ENCODE data around the gene TBC1D1. TPM values are rescaled to one million over a fixed set of nuclear protein-coding genes. Genes with fewer than 3 reads are reported as not detected.

Gene TBC1D1
- total and polyA plus RNA-seq, 3 experiments from 2014 or later = 26.7 to 76.1 (median 73.1) TPM

DNA sequence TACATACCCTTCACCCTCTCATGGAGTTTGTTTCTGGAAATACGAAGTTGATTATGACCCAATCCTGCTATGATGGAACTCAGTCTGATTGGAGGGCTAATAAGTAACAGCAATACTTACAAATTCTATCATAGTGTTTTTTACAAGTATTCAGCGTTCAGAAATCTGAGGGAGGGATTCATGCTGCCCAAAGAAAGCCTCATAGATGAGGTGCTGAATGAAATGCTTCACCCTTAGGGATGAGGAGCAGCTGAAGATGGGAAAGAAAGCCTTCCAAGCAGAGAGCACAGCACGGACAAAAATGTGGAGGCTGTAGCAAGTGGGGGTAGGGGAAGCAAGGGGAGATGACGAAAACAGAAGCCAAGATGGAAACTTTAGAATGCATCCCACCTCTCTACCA lies 27.9 kb upstream of the TBC1D1 start:
- Mint-ChIP-seq H3K27ac (no peak overlapping the region), H3K4me1 (no peaks in the 10 kb centered on the region), H3K4me3 (no peak overlapping the region), H3K27me3 (no peaks in the 10 kb centered on the region), H3K9me3 (no peaks in the 10 kb centered on the region), H3K36me3 (peaks cover 17 to 62% (median 20%) of the 10 kb centered on the region in 3 donors)
- Histone ChIP-seq H3K36me3 (ENCODE audit: insufficient read depth, low read length) (peaks cover 5% of the 10 kb centered on the region), H3K9me3 (ENCODE audit: low read length) (no peaks in the 10 kb centered on the region), H3K27me3 (ENCODE audit: insufficient read depth, low read length, poor library complexity, severe bottlenecking) (no peaks in the 10 kb centered on the region), H3K27ac (ENCODE audit: low read depth, low read length) (no peak overlapping the region), H3K4me3 (ENCODE audit: low read length) (no peak overlapping the region), H3K4me1 (ENCODE audit: insufficient read depth, low read length) (no peaks in the 10 kb centered on the region)
- DNase-seq = no peak
- CTCF ChIA-PET = no interaction called here
- POLR2A ChIA-PET = no interaction called here

DNA sequence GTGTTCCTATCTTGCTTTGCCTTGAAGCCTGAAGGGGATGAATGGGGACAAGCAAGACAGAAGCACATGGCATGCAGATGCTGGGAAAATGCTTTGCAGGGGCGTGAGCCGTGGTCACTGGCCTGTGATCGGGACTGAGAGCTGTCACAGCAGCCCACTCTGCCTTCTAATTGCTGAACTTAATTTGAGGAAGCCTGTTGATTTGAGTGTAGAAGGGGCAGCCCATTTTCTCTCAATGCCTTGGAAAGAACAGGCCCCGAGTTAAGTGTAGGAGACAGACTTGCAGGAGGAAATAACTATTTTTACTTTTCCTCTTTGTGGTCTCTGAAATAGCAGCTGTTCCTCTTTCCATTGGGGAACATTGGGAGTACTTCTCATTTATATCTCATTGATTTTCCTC lies 26.1 kb upstream of the TBC1D1 start:
- Histone ChIP-seq H3K36me3 (ENCODE audit: insufficient read depth, low read length) (peaks cover 5% of the 10 kb centered on the region), H3K4me3 (ENCODE audit: low read length) (no peak overlapping the region), H3K9me3 (ENCODE audit: low read length) (no peaks in the 10 kb centered on the region), H3K4me1 (ENCODE audit: insufficient read depth, low read length) (no peaks in the 10 kb centered on the region), H3K27ac (ENCODE audit: low read depth, low read length) (no peak overlapping the region), H3K27me3 (ENCODE audit: insufficient read depth, low read length, poor library complexity, severe bottlenecking) (no peaks in the 10 kb centered on the region)
- peak overlapping the region in 1 of 8 donors; percentile 29 for H3K27ac Mint-ChIP-seq
- no peak overlapping the region for H3K4me3 Mint-ChIP-seq
- ChIA-PET POLR2A (no interaction called here), CTCF (no interaction called here)
- H3K9me3 Mint-ChIP-seq = no peaks in the 10 kb centered on the region
- DNase-seq = no peak
- H3K36me3 Mint-ChIP-seq = peaks cover 17 to 55% (median 20%) of the 10 kb centered on the region in 3 donors
- H3K4me1 Mint-ChIP-seq = no peaks in the 10 kb centered on the region
- no peaks in the 10 kb centered on the region for H3K27me3 Mint-ChIP-seq

DNA sequence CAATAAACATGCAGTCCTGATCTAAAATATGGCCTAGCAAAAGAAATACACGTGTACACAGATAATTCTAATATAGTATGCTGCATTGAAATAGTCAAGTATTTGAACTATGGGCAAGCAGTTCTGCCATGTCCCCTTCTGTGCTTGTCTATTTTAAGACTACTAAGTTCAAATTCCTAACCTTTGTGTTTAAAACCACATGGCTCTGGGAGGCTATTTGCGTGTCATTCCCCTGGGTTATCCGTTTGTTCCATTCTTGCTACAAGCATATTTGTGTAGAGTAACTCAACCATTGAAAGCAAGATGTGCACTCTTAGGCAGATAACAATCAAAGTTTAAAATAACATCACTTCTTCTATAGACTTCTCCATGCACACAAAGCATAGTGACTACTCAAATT lies 25.4 kb upstream of the TBC1D1 start:
- H3K4me3 ChIP-seq (ENCODE audit: low read length) = no peak overlapping the region
- ChIA-PET CTCF (no interaction called here), POLR2A (no interaction called here)
- H3K36me3 Mint-ChIP-seq = peaks cover 17 to 51% (median 20%) of the 10 kb centered on the region in 3 donors
- H3K27ac ChIP-seq (ENCODE audit: low read depth, low read length) = no peak overlapping the region
- no peaks in the 10 kb centered on the region for H3K9me3 ChIP-seq (ENCODE audit: low read length)
- no peak overlapping the region for H3K4me3 Mint-ChIP-seq
- no peaks in the 10 kb centered on the region for H3K27me3 Mint-ChIP-seq
- no peaks in the 10 kb centered on the region for H3K9me3 Mint-ChIP-seq
- peaks cover 5% of the 10 kb centered on the region for H3K36me3 ChIP-seq (ENCODE audit: insufficient read depth, low read length)
- no peaks in the 10 kb centered on the region for H3K4me1 ChIP-seq (ENCODE audit: insufficient read depth, low read length)
- no peaks in the 10 kb centered on the region for H3K4me1 Mint-ChIP-seq
- DNase-seq = no peak
- no peaks in the 10 kb centered on the region for H3K27me3 ChIP-seq (ENCODE audit: insufficient read depth, low read length, poor library complexity, severe bottlenecking)
- peak overlapping the region in 1 of 8 donors; percentile 5 for H3K27ac Mint-ChIP-seq

- Histone ChIP-seq H3K9me3 (ENCODE audit: low read length) (no peaks in the 10 kb centered on the region), H3K4me3 (ENCODE audit: low read length) (no peak overlapping the region), H3K36me3 (ENCODE audit: insufficient read depth, low read length) (peaks cover 5% of the 10 kb centered on the region), H3K4me1 (ENCODE audit: insufficient read depth, low read length) (peaks cover 3% of the 10 kb centered on the region), H3K27ac (ENCODE audit: low read depth, low read length) (no peak overlapping the region), H3K27me3 (ENCODE audit: insufficient read depth, low read length, poor library complexity, severe bottlenecking) (no peaks in the 10 kb centered on the region)
- ChIA-PET POLR2A (no interaction called here), CTCF (no interaction called here)
- H3K27ac Mint-ChIP-seq = no peak overlapping the region
- H3K9me3 Mint-ChIP-seq = no peaks in the 10 kb centered on the region
- H3K4me3 Mint-ChIP-seq = no peak overlapping the region
- H3K4me1 Mint-ChIP-seq = peaks cover 3 to 8% (median 4%) of the 10 kb centered on the region in 3 donors
- H3K36me3 Mint-ChIP-seq = peaks cover 12 to 39% (median 12%) of the 10 kb centered on the region in 3 donors
- DNase-seq = no peak
- no peaks in the 10 kb centered on the region for H3K27me3 Mint-ChIP-seq
Observed at GRCh38 chr4:37867102-37867501, 23.8 kb upstream of the TBC1D1 start.

DNA sequence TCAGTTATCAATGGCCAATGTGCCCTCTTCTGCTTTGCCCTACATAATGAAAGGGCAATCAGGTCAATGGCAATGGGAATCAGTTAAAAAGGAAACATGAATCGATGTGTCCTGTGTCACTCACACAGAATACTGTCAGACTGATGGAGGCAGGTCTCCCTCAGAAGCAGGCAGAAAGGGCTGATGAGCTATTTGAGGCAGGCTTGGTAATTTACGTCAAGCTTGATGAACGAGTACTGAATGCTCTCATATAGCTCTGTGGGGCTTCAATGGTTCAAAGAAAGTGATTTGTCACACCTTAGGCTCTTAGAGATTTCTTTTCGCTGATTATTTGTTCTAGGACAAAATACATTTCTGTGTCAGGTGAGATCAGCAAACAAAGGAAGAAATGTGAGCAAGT lies 22.6 kb upstream of the TBC1D1 start:
- Histone ChIP-seq H3K27me3 (ENCODE audit: insufficient read depth, low read length, poor library complexity, severe bottlenecking) (no peaks in the 10 kb centered on the region), H3K27ac (ENCODE audit: low read depth, low read length) (no peak overlapping the region), H3K4me3 (ENCODE audit: low read length) (no peak overlapping the region), H3K4me1 (ENCODE audit: insufficient read depth, low read length) (peaks cover 5% of the 10 kb centered on the region), H3K36me3 (ENCODE audit: insufficient read depth, low read length) (peaks cover 1% of the 10 kb centered on the region), H3K9me3 (ENCODE audit: low read length) (no peaks in the 10 kb centered on the region)
- ChIA-PET CTCF (no interaction called here), POLR2A (no interaction called here)
- H3K4me3 Mint-ChIP-seq = no peak overlapping the region
- H3K36me3 Mint-ChIP-seq = peaks cover 8 to 31% (median 8%) of the 10 kb centered on the region in 3 donors
- H3K27me3 Mint-ChIP-seq = no peaks in the 10 kb centered on the region
- no peak for DNase-seq
- H3K4me1 Mint-ChIP-seq = peaks cover 7 to 20% (median 15%) of the 10 kb centered on the region in 3 donors
- no peaks in the 10 kb centered on the region for H3K9me3 Mint-ChIP-seq
- peak overlapping the region in 2 of 8 donors; percentile 0 to 51 for H3K27ac Mint-ChIP-seq

- Histone ChIP-seq H3K4me3 (ENCODE audit: low read length) (no peak overlapping the region), H3K4me1 (ENCODE audit: insufficient read depth, low read length) (peaks cover 5% of the 10 kb centered on the region), H3K36me3 (ENCODE audit: insufficient read depth, low read length) (no peaks in the 10 kb centered on the region), H3K9me3 (ENCODE audit: low read length) (no peaks in the 10 kb centered on the region), H3K27ac (ENCODE audit: low read depth, low read length) (no peak overlapping the region), H3K27me3 (ENCODE audit: insufficient read depth, low read length, poor library complexity, severe bottlenecking) (no peaks in the 10 kb centered on the region)
- no peak for DNase-seq
- Mint-ChIP-seq H3K4me1 (peaks cover 7 to 20% (median 16%) of the 10 kb centered on the region in 3 donors), H3K36me3 (peaks cover 0 to 11% (median 3%) of the 10 kb centered on the region in 3 donors), H3K27me3 (no peaks in the 10 kb centered on the region), H3K4me3 (no peak overlapping the region), H3K27ac (peak overlapping the region in 1 of 8 donors; percentile 41), H3K9me3 (no peaks in the 10 kb centered on the region)
- POLR2A ChIA-PET = no interaction called here
- CTCF ChIA-PET = no interaction called here
Observed at GRCh38 chr4:37872310-37872988, 18.4 kb upstream of the TBC1D1 start.

DNA sequence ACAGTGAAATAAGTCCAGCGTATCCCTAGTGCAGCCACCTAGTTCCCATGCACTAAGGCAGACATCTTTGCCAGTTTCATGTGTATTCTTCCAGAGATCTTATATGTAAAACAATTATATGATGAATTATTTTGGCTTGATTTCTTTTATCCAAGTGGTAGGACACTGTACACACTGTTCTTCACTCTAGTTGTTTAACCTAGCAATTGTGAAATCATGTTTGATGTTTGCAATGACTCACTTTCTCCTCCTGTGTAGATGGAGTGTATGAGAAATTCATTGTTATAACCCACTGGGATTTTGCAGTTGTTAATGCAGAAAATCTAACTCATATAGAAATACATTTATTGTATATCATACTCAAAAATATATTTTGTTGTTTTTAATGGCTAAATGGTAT lies 17.5 kb upstream of the TBC1D1 start:
- Histone ChIP-seq H3K27me3 (ENCODE audit: insufficient read depth, low read length, poor library complexity, severe bottlenecking) (no peaks in the 10 kb centered on the region), H3K36me3 (ENCODE audit: insufficient read depth, low read length) (no peaks in the 10 kb centered on the region), H3K4me3 (ENCODE audit: low read length) (no peak overlapping the region), H3K27ac (ENCODE audit: low read depth, low read length) (no peak overlapping the region), H3K4me1 (ENCODE audit: insufficient read depth, low read length) (peaks cover 5% of the 10 kb centered on the region), H3K9me3 (ENCODE audit: low read length) (no peaks in the 10 kb centered on the region)
- H3K4me3 Mint-ChIP-seq = no peak overlapping the region
- peaks cover 7 to 20% (median 16%) of the 10 kb centered on the region in 3 donors for H3K4me1 Mint-ChIP-seq
- no peaks in the 10 kb centered on the region for H3K9me3 Mint-ChIP-seq
- CTCF ChIA-PET = no interaction called here
- POLR2A ChIA-PET = no interaction called here
- H3K27me3 Mint-ChIP-seq = no peaks in the 10 kb centered on the region
- no peak overlapping the region for H3K27ac Mint-ChIP-seq
- no peak for DNase-seq
- peaks cover 0 to 7% (median 3%) of the 10 kb centered on the region in 3 donors for H3K36me3 Mint-ChIP-seq

DNA sequence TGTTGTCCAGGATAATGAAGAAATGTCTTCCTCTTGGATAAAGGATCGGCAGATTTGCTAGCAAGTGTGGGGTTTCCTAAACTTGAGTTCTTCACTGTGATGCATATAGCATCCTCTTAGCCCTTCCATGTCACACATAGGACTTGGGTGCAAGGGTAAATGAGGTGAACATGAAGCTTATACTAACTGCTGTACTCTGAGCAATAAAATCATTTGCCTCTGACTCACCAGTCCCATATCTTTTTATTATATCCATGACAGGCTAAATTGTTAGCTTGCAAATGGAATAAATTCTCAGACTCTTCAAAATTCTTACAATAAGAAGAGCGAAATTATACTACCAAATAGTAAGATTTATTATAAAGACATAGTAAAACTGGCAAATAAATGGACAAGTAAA lies 14.7 kb upstream of the TBC1D1 start:
- no peaks in the 10 kb centered on the region for H3K9me3 Mint-ChIP-seq
- Histone ChIP-seq H3K4me1 (ENCODE audit: insufficient read depth, low read length) (peaks cover 5% of the 10 kb centered on the region), H3K4me3 (ENCODE audit: low read length) (no peak overlapping the region), H3K27ac (ENCODE audit: low read depth, low read length) (no peak overlapping the region), H3K9me3 (ENCODE audit: low read length) (no peaks in the 10 kb centered on the region), H3K36me3 (ENCODE audit: insufficient read depth, low read length) (no peaks in the 10 kb centered on the region), H3K27me3 (ENCODE audit: insufficient read depth, low read length, poor library complexity, severe bottlenecking) (no peaks in the 10 kb centered on the region)
- peaks cover 0 to 3% (median 0%) of the 10 kb centered on the region in 3 donors for H3K36me3 Mint-ChIP-seq
- ChIA-PET POLR2A (no interaction called here), CTCF (no interaction called here)
- no peak overlapping the region for H3K4me3 Mint-ChIP-seq
- no peak for DNase-seq
- H3K27ac Mint-ChIP-seq = no peak overlapping the region
- H3K4me1 Mint-ChIP-seq = peaks cover 4 to 17% (median 16%) of the 10 kb centered on the region in 3 donors
- H3K27me3 Mint-ChIP-seq = no peaks in the 10 kb centered on the region

Measured in CD8-positive, alpha-beta memory T cell (primary cell).